Placental epithelial cell (primary cell): ENCODE measurements around the gene RFX4. TPM values are rescaled to one million over a fixed set of nuclear protein-coding genes. Genes with fewer than 3 reads are reported as not detected.

ENCODE experiments used
- total RNA-seq: library from RNA; depleted of rRNA; stranded (reverse); fragments of >200 nt; gene quantifications from 2 replicates; pipeline ENCODE4 v1.2.3, GENCODE V29; 2012

RFX4 gene
- not detected in 2 replicates for total RNA-seq

DNA sequence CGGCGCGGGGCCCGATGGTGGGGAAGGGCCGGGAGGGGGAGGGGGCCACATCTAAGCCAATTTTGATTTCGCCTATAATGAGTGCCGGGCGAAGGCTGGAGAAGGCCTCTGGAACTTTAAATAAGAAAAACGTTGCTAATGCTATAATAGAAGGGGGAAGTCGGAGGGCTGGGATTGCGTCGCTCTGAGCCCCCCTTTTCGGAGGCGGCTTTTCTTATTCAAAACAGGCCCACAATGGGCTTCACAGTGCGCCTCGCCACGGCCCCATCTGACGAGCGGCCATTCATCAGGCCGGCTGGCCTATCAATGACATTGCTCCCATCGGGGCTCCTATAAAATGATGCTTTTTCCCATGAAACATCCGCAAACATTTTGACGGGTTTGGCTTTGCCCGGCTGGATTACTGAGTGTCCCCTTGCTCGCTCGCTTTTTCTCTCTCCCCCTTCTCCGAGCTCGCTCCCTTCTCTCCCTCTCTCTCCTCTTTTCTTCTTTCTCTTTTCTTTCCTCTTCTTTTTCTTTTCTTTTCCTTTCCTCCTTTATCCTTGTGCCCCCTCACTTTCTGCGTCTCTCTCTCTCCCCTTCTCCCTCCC lies at the start of gene RFX4:
Gene RFX4 (plus strand): TSS at position 364 of the 590 bp plus-strand sequence. CDS start 317 bp downstream, outside the sequence.

DNA sequence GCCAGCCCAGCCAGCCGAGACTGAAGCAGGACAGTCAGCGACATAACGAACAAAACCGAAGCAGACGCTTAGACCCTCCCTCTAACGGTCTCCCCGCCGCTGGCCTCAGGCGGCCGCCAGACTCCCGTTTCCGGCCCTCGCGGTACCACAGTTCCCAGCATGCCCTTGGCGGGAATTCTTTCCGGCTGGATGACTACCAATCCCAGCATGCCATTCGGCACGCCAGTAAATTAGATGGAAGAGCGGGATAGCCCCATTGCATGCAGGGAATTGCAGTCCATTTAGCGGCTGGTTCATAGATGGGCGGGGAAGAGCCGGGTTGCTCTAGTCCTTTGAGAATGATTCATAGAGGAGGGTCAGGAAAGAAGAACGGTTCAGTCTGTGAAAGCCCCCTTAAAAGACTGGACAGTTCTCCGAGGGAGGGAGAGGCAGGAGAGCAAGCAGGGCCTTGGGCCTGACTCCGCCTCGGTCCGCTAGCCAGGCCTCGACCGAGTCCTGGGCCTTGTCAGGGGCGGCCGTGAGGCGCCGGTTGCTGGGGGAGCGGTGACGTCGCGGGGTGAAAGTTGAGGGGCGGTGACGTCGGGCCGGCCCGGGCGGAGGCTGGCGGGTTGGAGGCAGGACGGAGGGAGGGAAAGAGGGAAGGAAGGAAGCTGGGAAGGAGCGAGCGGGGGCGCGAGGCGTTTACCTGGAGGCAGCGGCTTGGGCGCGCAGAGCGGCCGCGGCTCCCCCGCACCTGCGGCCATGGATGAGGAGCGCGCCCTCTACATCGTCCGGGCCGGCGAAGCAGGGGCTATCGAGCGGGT lies 191.4 kb downstream of the RFX4 start, which contains the start of gene RIC8B:
Gene RIC8B (plus strand): TSS at position 678 of the 803 bp plus-strand sequence. CDS start 64 bp downstream, at position 742.

Other genes with a start within 250 kb of the RFX4 start
- gene POLR3B, start 225.3 kb upstream of the RFX4 start, total RNA-seq: 18.8 and 27.5 TPM in 2 replicates
- 9.5 and 14.5 TPM in 2 replicates for gene RIC8B, start 191.7 kb downstream of the RFX4 start, total RNA-seq